HepG2 (cell line): ENCODE results near the gene SAPCD2.

Experiments used
- NR3C1 ChIP-seq: sonication (generic); formaldehyde crosslinking; IDR thresholded peaks from 2 replicates; pipeline ENCODE4 v1.4.0; 2020; ENCODE audit warnings: missing genetic modification reagents
- PAX8 ChIP-seq: sonication (generic); formaldehyde crosslinking; IDR thresholded peaks from 2 replicates; pipeline ENCODE4 v1.8.0; 2022; ENCODE audit warnings: mild to moderate bottlenecking, missing genetic modification reagents, borderline replicate concordance
- POLR2AphosphoS2 ChIP-seq: IDR thresholded peaks from 2 replicates; pipeline ENCODE4 v1.6.1; 2011; ENCODE audit warnings: low read depth, low read length, improper control_type of control experiment
- POLR2AphosphoS5 ChIP-seq: IDR thresholded peaks from 2 replicates; pipeline ENCODE4 v1.6.1; 2012; ENCODE audit warnings: low read depth, low read length
- RAD21 ChIP-seq: fragments of 450-650 bp; formaldehyde crosslinking; IDR thresholded peaks from 2 replicates; pipeline ENCODE4 v1.5.0; 2020; ENCODE audit warnings: mild to moderate bottlenecking
- U2AF2 ChIP-seq: fragments of 200-400 bp; formaldehyde crosslinking; IDR thresholded peaks from 2 replicates; pipeline ENCODE4 v1.6.1; 2017; ENCODE audit warnings: low read depth, mild to moderate bottlenecking, low read length
- TF ChIP-seq, protein P1 (sequence below): sonication (generic); formaldehyde crosslinking; IDR thresholded peaks from 2 replicates; pipeline ENCODE4 v1.5.1; 2020; ENCODE audit warnings: missing genetic modification reagents, mild to moderate bottlenecking, borderline replicate concordance
- TF ChIP-seq, protein P2 (sequence below): sonication (generic); formaldehyde crosslinking; IDR thresholded peaks from 2 replicates; pipeline ENCODE4 v1.5.0; 2020; ENCODE audit warnings: mild to moderate bottlenecking, missing genetic modification reagents, moderate library complexity
- TF ChIP-seq, protein P3 (sequence below): sonication (generic); formaldehyde crosslinking; IDR thresholded peaks from 2 replicates; pipeline ENCODE4 v1.8.1; 2023; ENCODE audit warnings: mild to moderate bottlenecking, moderate library complexity, missing genetic modification reagents

DNA sequence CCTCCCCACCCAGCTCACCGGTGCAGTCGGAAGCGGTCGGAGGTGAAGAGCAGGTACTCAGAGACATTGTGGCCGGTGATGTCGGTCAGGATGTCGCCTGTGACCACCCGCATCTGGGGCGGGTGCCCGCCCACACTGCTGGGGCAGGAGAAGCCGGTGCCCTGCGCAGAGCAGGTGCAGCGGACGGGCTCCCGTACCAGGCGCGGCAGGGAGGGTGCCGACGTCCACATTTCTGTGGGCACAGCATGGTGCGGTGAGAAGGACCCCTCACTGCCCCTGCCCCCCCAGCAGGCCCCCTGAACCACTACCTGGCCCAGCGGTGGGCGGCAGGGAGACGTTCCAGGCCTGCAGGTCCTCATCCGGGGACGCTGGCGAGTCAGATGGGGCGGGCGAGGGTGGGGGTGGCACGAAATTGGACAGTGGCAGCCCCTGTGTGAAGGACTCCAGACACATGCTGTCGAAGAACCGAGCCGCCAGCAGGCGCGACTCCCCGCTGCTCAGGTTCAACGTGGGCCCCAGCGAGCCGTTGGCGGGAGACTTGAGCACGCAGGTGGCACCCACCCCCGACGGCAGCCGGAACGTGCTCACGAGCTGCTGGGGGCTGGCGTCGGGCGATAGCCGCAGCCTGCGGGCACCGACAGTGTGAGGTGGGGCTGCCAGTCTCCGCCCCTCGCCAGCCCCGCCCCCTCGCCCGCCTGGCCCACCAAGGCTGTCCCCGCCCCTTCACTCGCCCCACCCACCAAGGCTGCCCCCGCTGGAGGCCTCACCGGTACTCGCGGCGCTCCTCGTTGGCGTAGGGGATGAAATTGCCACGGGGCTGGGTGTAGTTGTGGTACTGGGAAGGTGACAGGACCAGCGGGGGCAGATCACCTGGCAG, 57.4 kb downstream of the SAPCD2 start:
- TF ChIP-seq, protein P1, sequence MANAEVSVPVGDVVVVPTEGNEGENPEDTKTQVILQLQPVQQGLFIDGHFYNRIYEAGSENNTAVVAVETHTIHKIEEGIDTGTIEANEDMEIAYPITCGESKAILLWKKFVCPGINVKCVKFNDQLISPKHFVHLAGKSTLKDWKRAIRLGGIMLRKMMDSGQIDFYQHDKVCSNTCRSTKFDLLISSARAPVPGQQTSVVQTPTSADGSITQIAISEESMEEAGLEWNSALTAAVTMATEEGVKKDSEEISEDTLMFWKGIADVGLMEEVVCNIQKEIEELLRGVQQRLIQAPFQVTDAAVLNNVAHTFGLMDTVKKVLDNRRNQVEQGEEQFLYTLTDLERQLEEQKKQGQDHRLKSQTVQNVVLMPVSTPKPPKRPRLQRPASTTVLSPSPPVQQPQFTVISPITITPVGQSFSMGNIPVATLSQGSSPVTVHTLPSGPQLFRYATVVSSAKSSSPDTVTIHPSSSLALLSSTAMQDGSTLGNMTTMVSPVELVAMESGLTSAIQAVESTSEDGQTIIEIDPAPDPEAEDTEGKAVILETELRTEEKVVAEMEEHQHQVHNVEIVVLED (CRISPR knock-in tag) = no peak
- TF ChIP-seq POLR2AphosphoS2 (no peak), U2AF2 (no peak), POLR2AphosphoS5 (no peak), RAD21 (no peak), NR3C1 (CRISPR knock-in tag) (no peak), PAX8 (CRISPR knock-in tag) (no peak)
- TF ChIP-seq, protein P2, sequence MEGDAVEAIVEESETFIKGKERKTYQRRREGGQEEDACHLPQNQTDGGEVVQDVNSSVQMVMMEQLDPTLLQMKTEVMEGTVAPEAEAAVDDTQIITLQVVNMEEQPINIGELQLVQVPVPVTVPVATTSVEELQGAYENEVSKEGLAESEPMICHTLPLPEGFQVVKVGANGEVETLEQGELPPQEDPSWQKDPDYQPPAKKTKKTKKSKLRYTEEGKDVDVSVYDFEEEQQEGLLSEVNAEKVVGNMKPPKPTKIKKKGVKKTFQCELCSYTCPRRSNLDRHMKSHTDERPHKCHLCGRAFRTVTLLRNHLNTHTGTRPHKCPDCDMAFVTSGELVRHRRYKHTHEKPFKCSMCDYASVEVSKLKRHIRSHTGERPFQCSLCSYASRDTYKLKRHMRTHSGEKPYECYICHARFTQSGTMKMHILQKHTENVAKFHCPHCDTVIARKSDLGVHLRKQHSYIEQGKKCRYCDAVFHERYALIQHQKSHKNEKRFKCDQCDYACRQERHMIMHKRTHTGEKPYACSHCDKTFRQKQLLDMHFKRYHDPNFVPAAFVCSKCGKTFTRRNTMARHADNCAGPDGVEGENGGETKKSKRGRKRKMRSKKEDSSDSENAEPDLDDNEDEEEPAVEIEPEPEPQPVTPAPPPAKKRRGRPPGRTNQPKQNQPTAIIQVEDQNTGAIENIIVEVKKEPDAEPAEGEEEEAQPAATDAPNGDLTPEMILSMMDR (CRISPR knock-in tag) = no peak
- TF ChIP-seq, protein P3, sequence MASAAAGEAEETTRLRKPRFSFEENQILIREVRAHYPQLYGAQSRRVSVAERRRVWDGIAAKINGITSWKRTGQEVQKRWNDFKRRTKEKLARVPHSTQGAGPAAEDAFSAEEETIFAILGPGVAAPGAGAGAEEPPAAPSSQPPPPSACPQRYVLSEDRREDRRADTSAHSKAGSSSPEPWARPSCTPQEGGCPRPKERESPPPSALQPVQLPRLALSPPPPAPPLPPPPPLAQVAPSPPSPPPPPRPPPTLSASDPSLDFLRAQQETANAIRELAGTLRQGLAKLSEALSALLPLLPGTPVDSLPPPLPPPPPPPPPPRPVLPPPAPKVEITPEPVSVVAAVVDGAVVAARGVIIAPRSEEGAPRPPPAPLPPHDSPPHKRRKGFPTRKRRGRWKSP (CRISPR knock-in tag) = no peak
